CD4-positive, alpha-beta T cell treated with Interleukin-4 for 1 hour (primary cell): ENCODE measurements around the gene LTA4H.
A peak's percentile ranks its signal among the peaks of the same experiment; 100 is the strongest.

Source experiments
- DNase-seq, 2 donors: peaks; one replicate each; pipeline ENCODE4 v3.0.0-alpha.2; 2020 to 2022

Gene LTA4H

GRCh38 chr12:96056646-96057455 lies 21.5 kb upstream of the LTA4H start:
- no peak for DNase-seq

- no peak for DNase-seq
These were observed 18.8 kb upstream of the LTA4H start for GRCh38 chr12:96054244-96054610.

GRCh38 chr12:96053476-96054243 lies 18.3 kb upstream of the LTA4H start:
- no peak for DNase-seq

DNA sequence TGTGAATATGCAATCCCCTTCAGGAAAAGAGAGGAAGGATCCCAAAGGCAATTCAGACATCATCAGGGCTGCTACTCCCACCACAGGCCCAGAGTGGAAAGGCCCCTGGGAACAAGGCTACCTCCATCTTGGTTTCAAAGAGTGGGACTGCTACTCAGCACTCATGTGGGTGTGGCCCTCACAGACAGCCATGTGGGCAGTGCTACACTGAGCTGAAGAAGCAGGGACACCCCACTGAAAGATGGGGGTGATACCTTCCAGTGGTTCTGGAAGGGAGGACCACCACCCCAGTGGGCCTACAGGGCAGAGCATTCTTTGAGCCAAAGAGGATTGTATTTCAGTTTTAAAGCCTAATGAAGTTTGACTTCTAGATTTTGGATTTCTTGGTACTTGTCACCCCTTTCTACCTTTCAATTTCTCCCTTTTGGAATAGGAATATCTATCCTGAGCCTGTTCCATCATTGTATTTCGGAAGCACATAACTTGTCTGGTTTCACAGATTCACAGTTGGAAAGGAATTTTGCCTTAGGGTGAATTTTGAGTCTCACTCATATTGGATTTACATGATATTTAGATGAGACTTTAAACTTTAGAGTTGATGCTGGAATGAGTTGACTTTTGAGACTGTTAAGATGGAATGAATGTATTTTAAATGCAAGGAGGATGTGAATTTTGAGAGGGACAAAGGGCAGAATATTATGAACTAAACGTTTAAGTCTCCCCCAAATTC lies 16.5 kb upstream of the LTA4H start:
- no peak for DNase-seq

DNA sequence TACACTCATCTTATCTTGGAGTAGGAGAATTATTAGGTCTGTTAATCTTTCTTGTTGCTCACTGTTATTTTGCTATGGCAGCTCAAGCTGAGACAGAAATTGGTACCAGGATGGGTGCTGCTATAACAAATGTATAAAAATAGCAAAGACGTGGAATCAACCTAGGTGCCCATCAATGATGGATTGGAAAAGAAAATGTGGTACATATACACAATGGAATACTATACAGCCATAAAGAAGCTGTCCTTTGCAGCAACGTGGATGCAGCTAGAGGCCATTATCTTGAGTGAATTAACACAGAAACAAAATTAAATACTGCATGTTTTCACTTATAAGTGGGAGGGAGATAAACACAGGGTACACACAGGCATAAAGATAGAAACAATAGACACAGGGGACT lies 14.8 kb upstream of the LTA4H start:
- no peak for DNase-seq

GRCh38 chr12:96049101-96049500 lies 13.7 kb upstream of the LTA4H start:
- DNase-seq, result no peak

DNA sequence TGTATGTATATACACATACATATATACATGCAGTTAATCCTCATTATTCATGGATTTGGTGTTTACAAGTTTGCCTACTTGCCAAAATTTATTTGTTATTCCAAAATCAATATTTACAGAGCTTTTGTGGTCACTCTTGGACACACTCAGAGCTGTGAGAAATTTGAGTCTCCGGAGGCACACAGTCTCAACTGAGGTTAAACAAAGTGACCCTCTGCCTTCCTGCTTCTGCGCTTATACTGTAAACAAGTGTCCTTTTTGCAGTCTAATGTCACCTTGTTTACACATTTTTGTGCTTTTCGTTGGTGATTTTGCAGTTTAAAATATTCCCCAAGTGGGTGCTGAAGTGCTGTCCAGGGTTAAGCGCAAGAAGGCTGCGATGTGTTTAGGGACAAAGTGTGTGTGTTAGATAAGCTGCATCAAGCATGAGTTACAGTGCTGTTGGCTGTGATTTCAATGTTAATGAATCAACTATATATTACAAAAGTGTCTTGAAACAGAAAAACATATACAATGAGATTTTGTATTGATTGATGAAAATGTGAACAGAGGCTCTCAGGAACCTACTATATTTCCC lies 13.1 kb upstream of the LTA4H start:
- DNase-seq, result no peak

- peak; percentile 50 to 55 for DNase-seq
These were observed 12.1 kb upstream of the LTA4H start for GRCh38 chr12:96047229-96048211.

- DNase-seq, result no peak
These were observed 11.3 kb upstream of the LTA4H start for GRCh38 chr12:96046543-96047228.

- DNase-seq, result peak; percentile 40 to 55
These were observed 10.2 kb upstream of the LTA4H start for GRCh38 chr12:96045566-96045965.

DNA sequence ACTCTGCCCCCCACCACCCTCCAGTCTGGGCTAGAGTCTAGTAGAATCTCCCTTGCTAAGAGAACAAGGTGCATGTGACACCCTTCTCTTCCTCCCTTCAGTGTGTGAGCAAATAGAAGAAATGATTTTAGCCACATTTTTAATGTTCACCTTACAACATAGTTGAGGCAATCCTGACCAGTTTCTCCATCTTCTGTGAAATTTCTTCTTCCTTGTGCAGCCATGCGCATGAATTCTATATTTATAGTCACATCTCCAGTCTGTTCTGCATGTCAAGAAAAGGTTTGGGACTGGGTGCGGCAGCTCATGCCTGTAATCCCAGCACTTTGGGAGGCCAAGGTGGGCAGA lies 9.5 kb upstream of the LTA4H start:
- DNase-seq, result no peak

GRCh38 chr12:96044017-96044942 lies 8.9 kb upstream of the LTA4H start:
- DNase-seq, result no peak

GRCh38 chr12:96041181-96041580 lies 5.8 kb upstream of the LTA4H start:
- no peak for DNase-seq

- DNase-seq, result no peak
These were observed 5.1 kb upstream of the LTA4H start for GRCh38 chr12:96040305-96041133.

GRCh38 chr12:96039516-96039915 lies 4.1 kb upstream of the LTA4H start:
- DNase-seq, result no peak

DNA sequence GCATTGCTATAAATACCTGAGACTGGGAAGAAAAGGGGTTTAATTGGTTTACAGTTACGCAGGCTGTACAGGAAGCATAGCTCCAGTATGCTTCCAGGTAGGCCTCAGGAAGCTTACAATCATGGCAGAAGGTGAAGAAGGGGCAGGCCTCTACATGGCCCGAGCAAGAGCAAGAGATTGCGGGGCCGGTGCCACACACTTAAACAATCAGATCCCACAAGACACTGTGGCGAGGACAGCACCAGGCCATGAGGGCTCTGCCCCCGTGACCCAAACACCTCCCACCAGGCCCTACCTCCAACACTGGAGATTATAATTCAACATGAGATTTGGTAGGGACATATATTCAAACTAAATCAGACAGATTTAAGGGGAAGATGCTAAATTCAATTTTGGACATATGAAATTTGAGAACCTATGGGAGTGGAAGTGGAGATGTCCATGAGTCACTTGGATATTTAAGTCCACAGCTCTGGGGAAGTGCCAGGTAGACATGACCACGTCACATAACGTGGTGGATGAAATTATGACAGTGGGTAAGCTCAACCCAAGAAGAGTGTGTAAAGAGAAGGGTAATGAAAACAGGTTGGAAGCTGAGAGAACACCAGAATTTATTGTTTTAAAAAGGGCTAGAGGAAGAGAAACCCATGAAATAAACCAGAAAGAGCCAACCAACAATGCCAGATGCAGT lies 1.5 kb upstream of the LTA4H start:
- DNase-seq, result peak in 1 of 2 donors; percentile 31

- no peak for DNase-seq
These were observed 635 bp downstream of the LTA4H start for GRCh38 chr12:96034621-96035282.
